Cerebellar nuclear complex (tissue), 1 donor: ENCODE data around the gene PUM1.
A peak's percentile ranks its signal among the peaks of the same experiment; 100 is the strongest.

ENCODE experiments used
- DNase-seq, 2 experiments: peaks; one replicate each; lab custom pipeline; 2025; lab: John Stamatoyannopoulos, UW

The PUM1 gene

GRCh38 chr1:30929135-30929889, 136.2 kb downstream of the PUM1 start:
- no peak for DNase-seq

- DNase-seq = no peak
Observed at GRCh38 chr1:30928789-30929134, 136.8 kb downstream of the PUM1 start.

DNA sequence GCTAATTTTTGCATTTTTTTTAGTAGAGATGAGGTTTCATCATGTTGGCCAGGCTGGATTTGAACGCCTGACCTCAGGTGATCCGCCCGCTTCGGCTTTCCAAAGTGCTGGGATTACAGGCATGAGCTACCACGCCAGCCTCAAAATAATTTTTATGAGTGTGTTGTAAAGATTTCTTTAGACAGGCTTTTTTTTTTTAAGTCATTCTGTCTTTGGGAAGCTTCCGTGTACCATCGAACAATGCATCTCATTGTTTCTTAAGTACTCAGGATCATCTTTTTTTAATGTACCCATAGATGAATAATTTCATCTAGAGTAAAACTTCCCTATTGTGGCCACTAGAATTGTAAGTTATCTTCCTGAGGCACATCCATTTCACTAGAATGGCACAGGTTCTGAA, 137.3 kb downstream of the PUM1 start:
- no peak for DNase-seq

DNA sequence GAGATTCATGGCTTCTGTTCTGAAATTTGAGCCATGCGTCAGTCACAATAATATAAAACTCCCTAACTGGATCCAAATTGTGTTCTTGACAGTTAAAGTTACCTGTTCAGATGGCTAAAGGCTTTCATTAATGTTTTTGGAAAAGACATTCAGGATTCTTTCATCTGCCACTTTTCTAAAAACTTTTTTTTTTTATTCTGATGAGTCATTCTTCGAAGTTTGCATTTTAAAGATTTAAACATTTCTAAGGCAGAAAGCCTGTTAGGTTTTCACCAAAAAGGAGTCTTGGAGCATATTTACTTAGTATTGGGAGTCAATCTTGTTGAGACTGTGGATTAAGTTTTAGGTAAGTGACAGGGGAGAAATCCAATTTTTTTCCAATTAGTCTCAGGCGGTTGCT, 138.1 kb downstream of the PUM1 start:
- no peak for DNase-seq

- no peak for DNase-seq
Observed at GRCh38 chr1:30923597-30923996, 141.9 kb downstream of the PUM1 start.

- DNase-seq = no peak
Observed at GRCh38 chr1:30920827-30921226, 144.7 kb downstream of the PUM1 start.

DNA sequence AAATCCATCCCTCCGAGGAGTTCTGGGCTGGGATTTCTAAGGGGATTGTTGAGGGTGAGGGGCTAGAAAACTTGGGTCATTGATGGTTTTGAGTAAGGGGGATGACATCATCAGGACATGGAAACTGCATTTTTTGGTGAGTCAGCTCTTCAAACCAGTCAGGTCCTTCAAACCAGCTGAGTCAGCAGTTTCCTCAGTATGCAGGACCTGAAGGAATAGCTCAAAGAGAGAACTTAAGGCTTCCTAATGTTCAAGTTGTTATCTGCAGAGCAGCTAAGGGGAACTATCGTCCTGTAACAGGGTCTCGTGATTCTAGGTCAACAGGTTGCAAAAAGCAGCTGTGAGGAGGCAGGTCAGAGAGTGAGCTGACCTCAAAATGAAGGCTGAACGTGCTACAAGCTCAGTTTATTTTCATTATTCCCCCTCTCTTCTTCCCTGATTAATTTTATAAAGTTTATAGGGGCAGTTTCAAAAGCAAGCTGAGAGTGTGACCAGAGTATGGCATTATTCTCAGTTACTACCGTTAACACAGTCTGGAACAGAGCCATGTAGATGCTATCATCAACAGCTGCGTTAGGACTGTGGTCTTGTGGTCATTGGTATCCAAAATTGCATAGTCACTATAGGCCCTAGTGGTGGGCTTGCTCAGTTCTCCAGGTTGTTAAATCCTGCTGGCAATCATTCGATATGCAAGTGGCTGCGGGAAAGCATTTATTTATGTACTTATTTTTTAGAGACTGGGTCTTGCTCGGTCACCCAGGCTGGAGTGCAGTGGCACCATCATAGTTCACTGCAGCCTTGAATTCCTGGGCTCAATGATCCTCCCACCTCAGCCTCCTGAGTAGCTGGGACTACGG, 146.3 kb downstream of the PUM1 start:
- no peak for DNase-seq

- no peak for DNase-seq
Observed at GRCh38 chr1:30916296-30916695, 149.2 kb downstream of the PUM1 start.

DNA sequence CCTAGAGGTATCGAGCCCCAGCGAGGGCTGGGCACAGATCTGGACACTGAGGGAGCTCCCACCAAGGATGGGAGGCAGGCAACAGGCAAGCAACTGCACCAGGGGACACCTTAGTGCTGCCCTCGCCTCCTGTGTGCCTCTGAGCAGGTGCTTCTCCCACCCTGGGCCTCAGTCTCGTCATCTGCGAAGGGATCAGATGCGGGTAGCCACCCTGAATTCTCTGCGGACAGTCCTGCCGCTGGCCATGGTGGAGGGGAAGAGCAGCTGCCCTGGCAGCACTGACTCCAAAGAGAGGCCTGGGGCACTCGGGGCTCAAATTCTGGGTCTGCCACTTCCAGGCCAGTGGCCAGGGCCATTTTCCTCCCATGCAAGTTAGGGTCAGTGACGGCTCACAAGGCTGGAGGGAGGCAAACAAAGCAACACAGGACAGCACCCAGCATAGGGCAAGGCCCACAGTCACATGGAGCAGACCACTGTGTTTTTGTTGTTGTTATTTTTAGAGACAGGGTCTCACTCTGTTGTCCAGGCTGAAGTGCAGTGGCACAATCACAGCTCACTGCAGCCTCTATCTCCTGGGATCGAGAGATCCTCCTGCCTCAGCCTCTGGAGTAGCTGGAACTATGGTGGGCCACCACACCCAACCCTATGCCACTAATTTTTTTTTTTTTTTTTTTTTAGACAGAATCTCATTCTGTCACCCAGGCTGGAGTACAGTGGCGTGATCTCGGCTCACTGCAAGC, 149.9 kb downstream of the PUM1 start:
- DNase-seq = no peak

- no peak for DNase-seq
Observed at GRCh38 chr1:30914931-30915330, 150.6 kb downstream of the PUM1 start.

GRCh38 chr1:30914587-30914922, 151.0 kb downstream of the PUM1 start:
- no peak for DNase-seq

DNA sequence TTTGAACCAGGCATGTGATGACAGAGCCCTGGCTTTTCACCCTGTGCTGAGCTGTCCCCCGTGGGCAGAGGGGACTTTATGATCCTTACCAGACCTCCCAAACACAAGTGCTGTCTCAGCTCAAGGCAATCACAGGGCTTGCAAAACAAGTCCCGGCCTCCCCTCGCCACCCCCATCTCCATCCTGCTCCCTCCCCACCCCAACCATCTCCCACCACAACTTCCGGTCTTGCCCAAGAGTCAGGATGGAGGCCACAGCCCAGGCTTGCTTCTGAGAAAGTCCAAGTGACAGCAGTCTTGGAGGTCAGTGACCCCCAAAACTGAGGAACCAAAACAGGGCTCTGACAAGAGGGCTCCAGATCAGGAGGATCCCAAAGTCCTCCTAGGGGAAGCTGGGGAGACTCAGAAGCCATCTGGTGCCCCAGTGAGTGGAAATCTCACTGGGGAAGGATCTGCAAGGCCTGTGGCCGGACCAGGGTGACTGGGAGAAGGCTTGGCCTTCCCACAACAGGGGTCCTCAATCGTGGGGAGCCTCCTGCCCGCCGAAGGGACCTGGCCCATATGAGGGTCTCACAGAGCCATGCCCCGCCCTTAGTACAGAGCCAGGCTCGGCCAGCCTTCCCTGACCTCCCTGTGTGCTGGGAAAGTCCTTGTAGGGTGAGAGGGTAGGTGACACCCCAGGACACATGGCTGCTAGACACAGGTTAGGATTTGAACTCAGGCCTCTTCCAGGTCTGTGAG, 152.4 kb downstream of the PUM1 start:
- no peak for DNase-seq

GRCh38 chr1:30912224-30912623, 153.3 kb downstream of the PUM1 start:
- no peak for DNase-seq

GRCh38 chr1:30911059-30911954, 154.2 kb downstream of the PUM1 start:
- peak in 1 of 2 experiments; percentile 29 for DNase-seq

DNA sequence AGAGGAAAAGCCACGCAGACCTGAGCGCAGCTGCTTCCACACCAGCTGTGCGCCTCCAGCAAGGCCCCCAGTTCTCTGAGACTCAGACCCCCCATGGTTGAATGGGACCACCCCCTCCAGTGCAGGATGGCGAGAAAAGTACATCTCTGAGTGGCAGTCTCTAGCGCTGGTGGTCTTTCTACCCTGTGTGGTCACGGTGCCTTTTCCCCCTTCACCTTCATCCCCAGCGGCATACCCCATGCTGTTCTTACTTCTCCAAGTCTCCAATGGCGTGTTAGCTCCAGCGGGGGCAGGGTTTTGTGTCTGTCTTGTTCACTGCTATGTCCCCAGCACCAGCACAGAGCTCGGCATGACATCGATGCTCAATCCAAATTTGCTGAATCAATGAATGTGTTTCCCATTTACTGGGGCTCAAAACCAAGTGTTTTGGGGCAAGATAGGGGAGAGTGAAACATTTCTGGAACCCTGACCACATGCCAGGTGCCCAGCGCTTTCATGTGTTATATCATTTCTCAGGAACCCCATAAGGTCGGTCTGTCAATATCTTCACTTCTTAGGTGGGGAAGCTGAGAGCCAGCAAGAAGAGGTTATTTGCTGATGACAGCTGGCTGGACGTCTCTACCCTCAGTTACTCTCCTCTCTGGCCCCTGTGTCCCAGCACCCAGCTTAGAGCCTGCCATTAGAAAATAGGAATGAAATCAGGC, 156.0 kb downstream of the PUM1 start:
- DNase-seq = no peak

- no peak for DNase-seq
Observed at GRCh38 chr1:30908696-30909364, 156.7 kb downstream of the PUM1 start, which contains the start of gene SDC3. TSS of gene SDC3 (minus strand) at chr1:30908758. CDS start at chr1:30908586, 172 bp downstream.

GRCh38 chr1:30908316-30908695, 157.2 kb downstream of the PUM1 start:
- no peak for DNase-seq

DNA sequence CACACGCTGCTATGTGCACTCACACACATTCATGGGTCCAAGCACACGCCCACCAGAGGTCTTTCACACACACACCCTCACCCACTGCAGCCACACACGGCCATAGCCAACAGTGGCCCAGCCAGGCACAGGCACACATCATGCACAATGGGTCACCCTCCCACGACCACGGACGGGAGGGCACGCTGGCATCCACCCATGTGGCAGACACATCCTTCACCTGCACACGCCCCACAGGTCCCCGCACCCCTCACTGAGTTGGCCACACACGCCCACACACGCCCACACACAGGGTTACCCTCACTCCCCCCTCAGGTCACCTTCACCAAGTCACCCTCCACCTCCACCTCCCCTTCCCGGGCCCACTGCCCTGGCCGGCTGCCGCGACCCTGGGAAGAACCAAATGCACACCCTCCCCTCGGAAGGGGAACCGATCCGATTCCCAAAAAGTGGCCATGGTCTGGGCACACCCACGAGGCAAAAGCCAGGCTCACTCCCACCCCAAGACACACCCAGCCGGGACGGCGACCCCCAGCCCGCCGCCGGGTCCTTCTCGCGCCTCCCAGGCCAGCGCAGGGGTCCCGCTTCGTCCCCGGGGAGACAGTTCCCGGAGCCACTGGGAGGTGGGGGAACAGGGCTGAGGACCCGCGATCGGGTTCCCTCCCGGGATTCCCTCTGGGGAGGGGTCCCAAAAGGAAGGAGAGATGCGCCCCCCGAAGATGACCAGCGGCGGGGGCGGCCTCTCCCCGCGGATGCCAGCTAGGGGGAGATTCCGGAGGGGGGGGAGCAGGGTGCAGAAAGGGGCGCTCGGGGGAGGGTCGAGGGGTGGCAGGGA, 157.8 kb downstream of the PUM1 start:
- DNase-seq = no peak
